HFFc6 (cell line): Measurements from ENCODE around the gene NDUFB10. TPM values are rescaled to one million over a fixed set of nuclear protein-coding genes. Genes with fewer than 3 reads are reported as not detected.

Source experiments
- DNase-seq: peaks from one replicate; pipeline ENCODE4 v3.0.0-alpha.2; 2018
- H3K27ac Mint-ChIP-seq: 2 replicates; pipeline ENCODE4 v1.8.0; 2020; ENCODE audit warnings: mild to moderate bottlenecking, mixed read lengths
- H3K27me3 Mint-ChIP-seq: 2 replicates; pipeline ENCODE4 v1.8.0; 2021; ENCODE audit warnings: mild to moderate bottlenecking, moderate library complexity, mixed read lengths; ENCODE audit not compliant: insufficient read depth
- H3K36me3 Mint-ChIP-seq: 2 replicates; pipeline ENCODE4 v1.8.0; 2021; ENCODE audit warnings: low read depth, mixed read lengths
- H3K4me1 Mint-ChIP-seq: 2 replicates; pipeline ENCODE4 v1.8.0; 2020; ENCODE audit warnings: low read depth, mixed read lengths
- H3K4me3 Mint-ChIP-seq: 2 replicates; pipeline ENCODE4 v1.8.0; 2020; ENCODE audit warnings: mild to moderate bottlenecking, moderate library complexity, mixed read lengths
- H3K9me3 Mint-ChIP-seq: 2 replicates; pipeline ENCODE4 v1.8.0; 2020; ENCODE audit warnings: mild to moderate bottlenecking, mixed read lengths
- CTCF ChIP-seq: fragments of 200-600 bp; sonication (generic); IDR thresholded peaks from 2 replicates; pipeline ENCODE4 v1.5.0; 2021; ENCODE audit warnings: antibody characterized with exemption, mild to moderate bottlenecking
- total RNA-seq, 6 experiments: library from RNA; stranded (reverse); fragmentation: NEBNext Ultra II Directional; extraction: Animal tissue kit (Norgen Biotek cat#: 25700); gene quantifications; 2 replicates in 1 of 6; 3 replicates in 5 of 6; pipeline ENCODE4 v1.2.3, GENCODE V29; 2021

The NDUFB10 gene
- total RNA-seq, 6 experiments from 2014 or later: 146 to 190 (median 173) TPM

GRCh38 chr16:1968146-1968953 is 9.0 kb downstream of the NDUFB10 start:
- DNase-seq: no peak
- H3K9me3 Mint-ChIP-seq: peaks cover 12% of the 10 kb centered on the region
- peaks cover 13% of the 10 kb centered on the region for H3K27me3 Mint-ChIP-seq
- H3K36me3 Mint-ChIP-seq: peaks cover 23% of the 10 kb centered on the region
- H3K4me1 Mint-ChIP-seq: peaks cover 28% of the 10 kb centered on the region
- H3K4me3 Mint-ChIP-seq: no peak overlapping the region
- H3K27ac Mint-ChIP-seq: no peak overlapping the region
- TF ChIP-seq CTCF: no peak

GRCh38 chr16:1971796-1972489 is 12.6 kb downstream of the NDUFB10 start, which contains the start of gene TBL3:
Gene TBL3 (plus strand): TSS chr16:1972053. CDS start chr16:1972165, 112 bp downstream.
- TF ChIP-seq CTCF: no peak
- DNase-seq: peak; percentile 92
- Mint-ChIP-seq H3K27ac (peak within 1 kb of the TSS; percentile 97), H3K4me1 (peaks cover 16% of the 10 kb centered on the region), H3K27me3 (no peaks in the 10 kb centered on the region; the same call in 1 of the 2 replicates), H3K4me3 (peak within 1 kb of the TSS; percentile 97), H3K9me3 (no peaks in the 10 kb centered on the region), H3K36me3 (peaks cover 7% of the 10 kb centered on the region)

GRCh38 chr16:1972490-1972877 is 13.1 kb downstream of the NDUFB10 start:
- Mint-ChIP-seq H3K4me1 (peaks cover 16% of the 10 kb centered on the region), H3K27me3 (no peaks in the 10 kb centered on the region; the same call in 1 of the 2 replicates), H3K27ac (peak overlapping the region; percentile 97), H3K36me3 (peaks cover 7% of the 10 kb centered on the region), H3K4me3 (peak overlapping the region; percentile 97), H3K9me3 (no peaks in the 10 kb centered on the region)
- DNase-seq: no peak
- no peak for TF ChIP-seq CTCF

- H3K4me3 Mint-ChIP-seq: peak overlapping the region; percentile 97; the same call in 1 of the 2 replicates
- H3K27ac Mint-ChIP-seq: no peak overlapping the region
- H3K27me3 Mint-ChIP-seq: no peaks in the 10 kb centered on the region; the same call in 1 of the 2 replicates
- H3K4me1 Mint-ChIP-seq: peaks cover 16% of the 10 kb centered on the region
- peaks cover 7% of the 10 kb centered on the region for H3K36me3 Mint-ChIP-seq
- no peaks in the 10 kb centered on the region for H3K9me3 Mint-ChIP-seq
- DNase-seq: no peak
- TF ChIP-seq CTCF: no peak
Measured at GRCh38 chr16:1973461-1974156, 14.3 kb downstream of the NDUFB10 start.
